Measurements from ENCODE around the gene MAP2K6.

Gene MAP2K6

DNA sequence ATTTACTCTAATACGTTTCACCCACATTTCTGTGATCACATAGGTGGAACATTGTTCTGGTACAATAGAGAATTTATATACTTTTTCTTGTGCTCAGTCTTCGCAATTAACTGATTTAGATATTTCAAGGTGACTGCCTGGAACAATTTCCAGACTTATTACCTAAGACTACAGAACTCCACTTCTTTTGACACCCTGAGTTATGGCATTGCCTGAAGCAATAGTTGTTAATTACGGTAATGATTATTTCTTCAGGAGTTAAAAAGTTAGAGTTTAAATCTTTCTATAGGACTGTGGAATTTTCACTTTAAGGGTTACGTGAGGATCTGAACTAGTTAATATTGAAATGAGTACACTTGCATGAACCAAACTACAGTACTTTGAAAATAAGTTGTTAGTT lies 74.8 kb downstream of the MAP2K6 start:
- Histone ChIP-seq H3K79me1 (ENCODE audit: low read depth, low read length) (peaks cover 2% of the 10 kb centered on the region), H3K36me3 (replicated peaks in 1 of 2; ENCODE audit: control insufficient read depth in 2 of 2, insufficient read depth in 2 of 2, low read length in 2 of 2) (no peaks in the 10 kb centered on the region), H3K14ac (ENCODE audit: low read length) (no peak overlapping the region), H4K8ac (ENCODE audit: low read depth, low read length) (no peak overlapping the region), H2AK5ac (ENCODE audit: low read depth, low read length) (no peak overlapping the region), H3K4me3 (ENCODE audit: low read length in 2 of 2) (no peak overlapping the region), H2AFZ (ENCODE audit: low read length) (no peak overlapping the region), H2BK5ac (ENCODE audit: low read length) (no peak overlapping the region), H3K18ac (ENCODE audit: low read length) (no peak overlapping the region), H2BK120ac (ENCODE audit: low read depth, low read length) (no peak overlapping the region), H3K4ac (ENCODE audit: low read length) (no peak overlapping the region), H4K91ac (ENCODE audit: low read depth, low read length, poor library complexity) (no peak overlapping the region), H3K9ac (ENCODE audit: low read depth, low read length, poor library complexity) (no peak overlapping the region), H3K27me3 (ENCODE audit: control insufficient read depth in 3 of 3, insufficient read depth in 3 of 3, low read depth in 1 of 3, low read length in 3 of 3) (no peaks in the 10 kb centered on the region), H3K4me1 (ENCODE audit: control insufficient read depth in 2 of 2, insufficient read depth in 1 of 2, low read depth in 1 of 2, low read length in 2 of 2) (peaks cover 0 to 5% of the 10 kb centered on the region in 2 donors), H3K23ac (ENCODE audit: low read depth, low read length, poor library complexity) (no peak overlapping the region), H3K27ac (replicated peaks; ENCODE audit: low read length) (no peak overlapping the region), H2BK12ac (ENCODE audit: low read length) (no peak overlapping the region), H2BK15ac (ENCODE audit: low read length) (no peak overlapping the region), H3K9me3 (replicated peaks in 1 of 2; ENCODE audit: control insufficient read depth in 2 of 2, insufficient read depth in 1 of 2, low read depth in 1 of 2, low read length in 2 of 2) (no peaks in the 10 kb centered on the region), H3K4me2 (ENCODE audit: insufficient read depth, low read length, poor library complexity, severe bottlenecking) (no peak overlapping the region)
- no peak for DNase-seq (ENCODE audit: low spot score)
- no CpG with 5 or more reads among the region's 4 CpGs for WGBS, 2 donors (ENCODE audit: extremely low coverage in 2 of 2, insufficient read length in 2 of 2, insufficient replicate concordance in 1 of 2)

DNA sequence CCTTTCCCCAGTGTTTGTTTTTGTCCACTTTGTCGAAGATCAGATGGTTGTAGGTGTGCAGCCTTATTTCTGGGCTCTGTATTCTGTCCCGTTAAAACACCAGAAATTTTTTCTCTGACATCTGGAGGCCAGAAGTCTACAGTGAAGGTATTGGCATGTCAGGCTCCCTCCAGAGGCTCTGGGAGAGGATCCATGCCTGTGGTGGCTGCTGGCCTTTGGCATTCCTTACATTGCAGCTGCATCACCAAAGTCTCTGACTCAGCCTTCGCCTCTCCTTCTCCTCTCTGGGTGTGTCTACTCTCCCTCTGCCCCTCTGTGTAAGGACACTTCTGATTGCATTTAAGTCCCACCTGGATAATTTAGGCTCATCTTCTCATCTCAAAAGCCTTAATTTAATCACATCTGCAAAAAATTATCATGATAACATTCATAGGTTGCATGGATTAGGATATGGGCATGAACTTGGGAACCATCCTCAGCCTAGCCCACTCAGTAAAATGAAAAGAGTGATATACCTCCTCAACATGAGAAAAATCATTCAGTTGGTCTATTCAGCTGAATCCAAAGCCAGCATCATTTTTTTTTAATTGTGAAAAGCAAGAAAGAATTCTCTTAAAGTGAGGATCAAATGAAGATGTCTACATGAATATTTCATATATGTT lies 78.0 kb downstream of the MAP2K6 start:
- Histone ChIP-seq H3K36me3 (replicated peaks in 1 of 2; ENCODE audit: control insufficient read depth in 2 of 2, insufficient read depth in 2 of 2, low read length in 2 of 2) (no peaks in the 10 kb centered on the region), H3K23ac (ENCODE audit: low read depth, low read length, poor library complexity) (no peak overlapping the region), H2AFZ (ENCODE audit: low read length) (no peak overlapping the region), H3K4me3 (ENCODE audit: low read length in 2 of 2) (no peak overlapping the region), H3K4me1 (ENCODE audit: control insufficient read depth in 2 of 2, insufficient read depth in 1 of 2, low read depth in 1 of 2, low read length in 2 of 2) (peaks cover 0 to 5% of the 10 kb centered on the region in 2 donors), H2AK5ac (ENCODE audit: low read depth, low read length) (no peak overlapping the region), H3K18ac (ENCODE audit: low read length) (no peak overlapping the region), H3K14ac (ENCODE audit: low read length) (no peak overlapping the region), H3K27me3 (ENCODE audit: control insufficient read depth in 3 of 3, insufficient read depth in 3 of 3, low read depth in 1 of 3, low read length in 3 of 3) (no peaks in the 10 kb centered on the region), H3K79me1 (ENCODE audit: low read depth, low read length) (peaks cover 2% of the 10 kb centered on the region), H3K9me3 (replicated peaks in 1 of 2; ENCODE audit: control insufficient read depth in 2 of 2, insufficient read depth in 1 of 2, low read depth in 1 of 2, low read length in 2 of 2) (no peaks in the 10 kb centered on the region), H2BK12ac (ENCODE audit: low read length) (no peak overlapping the region), H4K91ac (ENCODE audit: low read depth, low read length, poor library complexity) (no peak overlapping the region), H4K8ac (ENCODE audit: low read depth, low read length) (no peak overlapping the region), H2BK15ac (ENCODE audit: low read length) (no peak overlapping the region), H3K4me2 (ENCODE audit: insufficient read depth, low read length, poor library complexity, severe bottlenecking) (no peak overlapping the region), H3K27ac (replicated peaks; ENCODE audit: low read length) (no peak overlapping the region), H2BK120ac (ENCODE audit: low read depth, low read length) (no peak overlapping the region), H2BK5ac (ENCODE audit: low read length) (no peak overlapping the region), H3K4ac (ENCODE audit: low read length) (no peak overlapping the region), H3K9ac (ENCODE audit: low read depth, low read length, poor library complexity) (no peak overlapping the region)
- no CpG with 5 or more reads among the region's 3 CpGs for WGBS, 2 donors (ENCODE audit: extremely low coverage in 2 of 2, insufficient read length in 2 of 2, insufficient replicate concordance in 1 of 2)
- no peak for DNase-seq (ENCODE audit: low spot score)

DNA sequence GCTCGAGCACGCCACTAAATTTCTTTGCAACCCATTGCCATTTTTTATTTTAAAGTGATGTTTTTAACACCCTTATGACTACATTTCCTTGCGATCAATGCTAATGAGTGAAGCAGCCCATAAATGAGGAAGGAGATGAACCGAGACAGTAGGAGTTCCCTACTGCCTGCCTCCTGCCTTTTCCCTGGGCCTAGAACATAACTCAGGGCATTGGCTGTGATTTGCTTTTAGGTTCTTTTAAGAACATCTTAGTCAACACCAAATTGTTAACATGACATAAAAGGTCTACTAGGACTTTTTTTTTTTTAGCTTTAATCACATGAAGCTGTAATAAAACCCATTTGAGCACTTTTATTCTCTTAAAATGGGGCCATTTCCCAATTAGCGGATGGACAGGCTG lies 81.3 kb downstream of the MAP2K6 start:
- no peak overlapping the region for H3K4ac ChIP-seq (ENCODE audit: low read length)
- WGBS, 2 donors (ENCODE audit: extremely low coverage in 2 of 2, insufficient read length in 2 of 2, insufficient replicate concordance in 1 of 2): no CpG with 5 or more reads among the region's 5 CpGs
- DNase-seq (ENCODE audit: low spot score): no peak

DNA sequence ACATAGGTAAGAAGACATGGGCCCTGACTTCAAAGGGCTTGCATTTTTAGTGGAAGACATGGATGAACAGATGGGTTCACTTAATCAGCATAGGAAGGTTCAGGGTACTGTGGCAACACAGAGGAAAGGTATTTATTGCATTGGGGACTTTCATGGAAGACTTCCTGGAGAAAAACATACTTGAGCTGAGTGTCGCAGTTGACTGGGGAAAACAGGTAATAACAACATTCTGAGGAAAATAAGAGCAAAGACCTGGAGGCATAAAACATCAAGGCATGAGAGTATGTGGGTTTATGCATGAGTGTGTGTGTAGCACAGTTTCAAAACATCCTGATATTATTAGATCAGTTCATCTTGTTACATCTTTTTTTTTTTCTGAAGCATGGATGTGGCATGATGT lies 82.7 kb downstream of the MAP2K6 start:
- Histone ChIP-seq H3K79me1 (ENCODE audit: low read depth, low read length) (peaks cover 4% of the 10 kb centered on the region), H3K4me2 (ENCODE audit: insufficient read depth, low read length, poor library complexity, severe bottlenecking) (no peak overlapping the region), H3K14ac (ENCODE audit: low read length) (no peak overlapping the region), H2BK12ac (ENCODE audit: low read length) (no peak overlapping the region), H2BK5ac (ENCODE audit: low read length) (no peak overlapping the region), H3K4me3 (ENCODE audit: low read length in 2 of 2) (no peak overlapping the region), H2BK15ac (ENCODE audit: low read length) (no peak overlapping the region), H2BK120ac (ENCODE audit: low read depth, low read length) (no peak overlapping the region), H2AFZ (ENCODE audit: low read length) (no peak overlapping the region), H3K27ac (replicated peaks; ENCODE audit: low read length) (no peak overlapping the region), H3K18ac (ENCODE audit: low read length) (no peak overlapping the region), H3K9me3 (replicated peaks in 1 of 2; ENCODE audit: control insufficient read depth in 2 of 2, insufficient read depth in 1 of 2, low read depth in 1 of 2, low read length in 2 of 2) (no peaks in the 10 kb centered on the region), H3K9ac (ENCODE audit: low read depth, low read length, poor library complexity) (no peak overlapping the region), H4K91ac (ENCODE audit: low read depth, low read length, poor library complexity) (no peak overlapping the region), H4K8ac (ENCODE audit: low read depth, low read length) (no peak overlapping the region), H3K27me3 (ENCODE audit: control insufficient read depth in 3 of 3, insufficient read depth in 3 of 3, low read depth in 1 of 3, low read length in 3 of 3) (no peaks in the 10 kb centered on the region), H3K4ac (ENCODE audit: low read length) (no peak overlapping the region), H3K36me3 (replicated peaks in 1 of 2; ENCODE audit: control insufficient read depth in 2 of 2, insufficient read depth in 2 of 2, low read length in 2 of 2) (no peaks in the 10 kb centered on the region), H3K23ac (ENCODE audit: low read depth, low read length, poor library complexity) (no peak overlapping the region), H3K4me1 (ENCODE audit: control insufficient read depth in 2 of 2, insufficient read depth in 1 of 2, low read depth in 1 of 2, low read length in 2 of 2) (peaks cover 7 to 12% of the 10 kb centered on the region in 2 donors), H2AK5ac (ENCODE audit: low read depth, low read length) (no peak overlapping the region)
- no peak for DNase-seq (ENCODE audit: low spot score)
- WGBS, 2 donors (ENCODE audit: extremely low coverage in 2 of 2, insufficient read length in 2 of 2, insufficient replicate concordance in 1 of 2): no CpG with 5 or more reads among the region's 1 CpG

More for the DNA sequence above, 81.3 kb downstream of the MAP2K6 start:
- Histone ChIP-seq H2AK5ac (ENCODE audit: low read depth, low read length) (no peak overlapping the region), H3K4me3 (ENCODE audit: low read length in 2 of 2) (no peak overlapping the region), H4K8ac (ENCODE audit: low read depth, low read length) (no peak overlapping the region), H3K4me1 (ENCODE audit: control insufficient read depth in 2 of 2, insufficient read depth in 1 of 2, low read depth in 1 of 2, low read length in 2 of 2) (peaks cover 0 to 7% of the 10 kb centered on the region in 2 donors), H3K36me3 (replicated peaks in 1 of 2; ENCODE audit: control insufficient read depth in 2 of 2, insufficient read depth in 2 of 2, low read length in 2 of 2) (no peaks in the 10 kb centered on the region), H2AFZ (ENCODE audit: low read length) (no peak overlapping the region), H2BK120ac (ENCODE audit: low read depth, low read length) (no peak overlapping the region), H3K4me2 (ENCODE audit: insufficient read depth, low read length, poor library complexity, severe bottlenecking) (no peak overlapping the region), H3K23ac (ENCODE audit: low read depth, low read length, poor library complexity) (no peak overlapping the region), H3K9ac (ENCODE audit: low read depth, low read length, poor library complexity) (no peak overlapping the region), H2BK12ac (ENCODE audit: low read length) (no peak overlapping the region), H2BK5ac (ENCODE audit: low read length) (no peak overlapping the region), H3K14ac (ENCODE audit: low read length) (no peak overlapping the region), H4K91ac (ENCODE audit: low read depth, low read length, poor library complexity) (no peak overlapping the region), H2BK15ac (ENCODE audit: low read length) (no peak overlapping the region), H3K79me1 (ENCODE audit: low read depth, low read length) (peaks cover 4% of the 10 kb centered on the region), H3K27ac (replicated peaks; ENCODE audit: low read length) (no peak overlapping the region), H3K27me3 (ENCODE audit: control insufficient read depth in 3 of 3, insufficient read depth in 3 of 3, low read depth in 1 of 3, low read length in 3 of 3) (no peaks in the 10 kb centered on the region), H3K9me3 (replicated peaks in 1 of 2; ENCODE audit: control insufficient read depth in 2 of 2, insufficient read depth in 1 of 2, low read depth in 1 of 2, low read length in 2 of 2) (no peaks in the 10 kb centered on the region), H3K18ac (ENCODE audit: low read length) (no peak overlapping the region)
